Neural cell (in vitro differentiated cells): ENCODE data around the gene GTF2H1.
"Not testable (repeated sequence)": the region's sequence is repeated elsewhere in the genome, so short reads cannot be mapped to it uniquely, and the experiment has no call there.

ENCODE experiments used
- EP300 ChIP-seq: fragments of 450-650 bp; conservative IDR thresholded peaks from 2 replicates; pipeline ENCODE4 v1.6.1; 2014; ENCODE audit warnings: antibody characterized with exemption, mild to moderate bottlenecking, moderate library complexity; ENCODE audit not compliant: poor library complexity, severe bottlenecking
- EZH2 ChIP-seq: fragments of 200-600, 300-800 bp; shearing (Covaris generic), sonication (generic); IDR thresholded peaks from 2 replicates; pipeline ENCODE4 v1.6.1; 2014; ENCODE audit warnings: antibody characterized with exemption, low read length, borderline replicate concordance, mild to moderate bottlenecking; ENCODE audit not compliant: insufficient read depth, poor library complexity, severe bottlenecking
- RAD21 ChIP-seq: fragments of 450-650 bp; conservative IDR thresholded peaks from 2 replicates; pipeline ENCODE4 v1.6.1; 2014; ENCODE audit warnings: antibody characterized with exemption, mild to moderate bottlenecking, moderate library complexity
- TAF1 ChIP-seq: IDR thresholded peaks from 2 replicates; pipeline ENCODE4 v1.6.1; 2012; ENCODE audit warnings: low read depth
- TF ChIP-seq, protein P1 (sequence below): fragments of 450-650 bp; IDR thresholded peaks from 2 replicates; pipeline ENCODE4 v1.5.1; 2014; ENCODE audit warnings: antibody characterized with exemption, mild to moderate bottlenecking, moderate library complexity; ENCODE audit not compliant: poor library complexity, severe bottlenecking
- TF ChIP-seq, protein P2 (sequence below): IDR thresholded peaks from 2 replicates; pipeline ENCODE4 v1.6.1; 2012; ENCODE audit warnings: borderline replicate concordance

DNA sequence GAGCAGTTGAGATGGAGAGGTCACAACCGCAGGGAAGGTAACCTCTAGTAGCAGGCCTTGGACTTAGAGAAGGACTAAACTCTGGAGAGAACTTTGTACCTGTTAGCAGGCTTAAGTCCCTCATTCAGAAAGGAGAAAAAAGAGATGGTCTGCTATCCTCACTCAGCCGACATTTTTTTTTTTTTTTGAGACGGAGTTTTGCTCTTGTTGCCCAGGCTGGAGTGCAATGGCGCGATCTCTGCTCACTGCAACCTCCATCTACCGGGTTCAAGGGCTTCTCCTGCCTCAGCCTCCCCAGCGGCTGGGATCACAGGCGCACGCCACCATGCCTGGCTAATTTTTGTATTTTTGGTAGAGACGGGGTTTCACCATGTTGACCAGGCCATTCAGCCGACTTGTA, 1.5 kb downstream of the GTF2H1 start:
- TF ChIP-seq EZH2, EP300, TAF1, RAD21: not testable (repeated sequence)
- TF ChIP-seq, protein P1, sequence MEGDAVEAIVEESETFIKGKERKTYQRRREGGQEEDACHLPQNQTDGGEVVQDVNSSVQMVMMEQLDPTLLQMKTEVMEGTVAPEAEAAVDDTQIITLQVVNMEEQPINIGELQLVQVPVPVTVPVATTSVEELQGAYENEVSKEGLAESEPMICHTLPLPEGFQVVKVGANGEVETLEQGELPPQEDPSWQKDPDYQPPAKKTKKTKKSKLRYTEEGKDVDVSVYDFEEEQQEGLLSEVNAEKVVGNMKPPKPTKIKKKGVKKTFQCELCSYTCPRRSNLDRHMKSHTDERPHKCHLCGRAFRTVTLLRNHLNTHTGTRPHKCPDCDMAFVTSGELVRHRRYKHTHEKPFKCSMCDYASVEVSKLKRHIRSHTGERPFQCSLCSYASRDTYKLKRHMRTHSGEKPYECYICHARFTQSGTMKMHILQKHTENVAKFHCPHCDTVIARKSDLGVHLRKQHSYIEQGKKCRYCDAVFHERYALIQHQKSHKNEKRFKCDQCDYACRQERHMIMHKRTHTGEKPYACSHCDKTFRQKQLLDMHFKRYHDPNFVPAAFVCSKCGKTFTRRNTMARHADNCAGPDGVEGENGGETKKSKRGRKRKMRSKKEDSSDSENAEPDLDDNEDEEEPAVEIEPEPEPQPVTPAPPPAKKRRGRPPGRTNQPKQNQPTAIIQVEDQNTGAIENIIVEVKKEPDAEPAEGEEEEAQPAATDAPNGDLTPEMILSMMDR: not testable (repeated sequence)
- TF ChIP-seq, protein P2, sequence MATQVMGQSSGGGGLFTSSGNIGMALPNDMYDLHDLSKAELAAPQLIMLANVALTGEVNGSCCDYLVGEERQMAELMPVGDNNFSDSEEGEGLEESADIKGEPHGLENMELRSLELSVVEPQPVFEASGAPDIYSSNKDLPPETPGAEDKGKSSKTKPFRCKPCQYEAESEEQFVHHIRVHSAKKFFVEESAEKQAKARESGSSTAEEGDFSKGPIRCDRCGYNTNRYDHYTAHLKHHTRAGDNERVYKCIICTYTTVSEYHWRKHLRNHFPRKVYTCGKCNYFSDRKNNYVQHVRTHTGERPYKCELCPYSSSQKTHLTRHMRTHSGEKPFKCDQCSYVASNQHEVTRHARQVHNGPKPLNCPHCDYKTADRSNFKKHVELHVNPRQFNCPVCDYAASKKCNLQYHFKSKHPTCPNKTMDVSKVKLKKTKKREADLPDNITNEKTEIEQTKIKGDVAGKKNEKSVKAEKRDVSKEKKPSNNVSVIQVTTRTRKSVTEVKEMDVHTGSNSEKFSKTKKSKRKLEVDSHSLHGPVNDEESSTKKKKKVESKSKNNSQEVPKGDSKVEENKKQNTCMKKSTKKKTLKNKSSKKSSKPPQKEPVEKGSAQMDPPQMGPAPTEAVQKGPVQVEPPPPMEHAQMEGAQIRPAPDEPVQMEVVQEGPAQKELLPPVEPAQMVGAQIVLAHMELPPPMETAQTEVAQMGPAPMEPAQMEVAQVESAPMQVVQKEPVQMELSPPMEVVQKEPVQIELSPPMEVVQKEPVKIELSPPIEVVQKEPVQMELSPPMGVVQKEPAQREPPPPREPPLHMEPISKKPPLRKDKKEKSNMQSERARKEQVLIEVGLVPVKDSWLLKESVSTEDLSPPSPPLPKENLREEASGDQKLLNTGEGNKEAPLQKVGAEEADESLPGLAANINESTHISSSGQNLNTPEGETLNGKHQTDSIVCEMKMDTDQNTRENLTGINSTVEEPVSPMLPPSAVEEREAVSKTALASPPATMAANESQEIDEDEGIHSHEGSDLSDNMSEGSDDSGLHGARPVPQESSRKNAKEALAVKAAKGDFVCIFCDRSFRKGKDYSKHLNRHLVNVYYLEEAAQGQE: not testable (repeated sequence)
